Keratinocyte (primary cell): ENCODE results near the gene TBC1D16. TPM values are rescaled to one million over a fixed set of nuclear protein-coding genes. Genes with fewer than 3 reads are reported as not detected.

ENCODE experiments used
- DNase-seq: peaks from one replicate; pipeline ENCODE4 v3.0.0-alpha.2; 2011; ENCODE audit warnings: low read depth, missing footprints, low spot score
- FAIRE-seq: peaks from 2 replicates; lab custom pipeline; 2011; peaks lifted over from hg19 to GRCh38; lab: Jason Lieb, UNC
- H2AFZ ChIP-seq: 2 replicates; pipeline ENCODE4 v1.6.0; 2012; ENCODE audit warnings: low read length, control low read depth, inconsistent platforms; ENCODE audit not compliant: control insufficient read depth
- H3K27ac ChIP-seq: 2 replicates; pipeline ENCODE4 v1.5.1; 2011; ENCODE audit warnings: low read length; ENCODE audit not compliant: control insufficient read depth, insufficient read depth
- H3K27me3 ChIP-seq: 3 replicates; pipeline ENCODE4 v1.6.0; 2011; ENCODE audit warnings: low read length; ENCODE audit not compliant: control insufficient read depth, insufficient read depth; ENCODE audit errors: extremely low read depth
- H3K36me3 ChIP-seq, 2 experiments: 2 replicates in 1 of 2; 3 replicates in 1 of 2; pipeline ENCODE4 v1.5.1; 2011; ENCODE audit warnings: low read length in 2 of 2, mild to moderate bottlenecking in 1 of 2; ENCODE audit not compliant: control insufficient read depth in 2 of 2, insufficient read depth in 2 of 2; ENCODE audit errors: extremely low read depth in 1 of 2
- H3K4me1 ChIP-seq: 3 replicates; pipeline ENCODE4 v1.5.1; 2011; ENCODE audit warnings: low read length; ENCODE audit not compliant: control insufficient read depth, insufficient read depth; ENCODE audit errors: extremely low read depth
- H3K4me2 ChIP-seq: 3 replicates; pipeline ENCODE4 v1.6.0; 2011; ENCODE audit warnings: low read depth, low read length; ENCODE audit not compliant: control insufficient read depth, insufficient read depth; ENCODE audit errors: extremely low read depth
- H3K4me3 ChIP-seq, 3 experiments: fragments of 200-600 bp in 1 of 3; sonication (generic) in 1 of 3; 2 replicates in 2 of 3; 3 replicates in 1 of 3; pipeline ENCODE4 v1.5.1; 2011 to 2016; ENCODE audit warnings: low read length in 3 of 3, mild to moderate bottlenecking in 3 of 3, control low read depth in 2 of 3, inconsistent platforms in 1 of 3, low read depth in 1 of 3, mixed read lengths in 1 of 3, mixed run types in 1 of 3, moderate library complexity in 1 of 3; ENCODE audit not compliant: control insufficient read depth in 2 of 3, insufficient read depth in 2 of 3; ENCODE audit errors: extremely low read depth in 1 of 3
- H3K79me2 ChIP-seq: 2 replicates; pipeline ENCODE4 v1.6.0; 2012; ENCODE audit warnings: low read length; ENCODE audit not compliant: control insufficient read depth, insufficient read depth
- H3K9ac ChIP-seq: 3 replicates; pipeline ENCODE4 v1.6.0; 2011; ENCODE audit warnings: low read length; ENCODE audit not compliant: control insufficient read depth, insufficient read depth; ENCODE audit errors: extremely low read depth
- H3K9me1 ChIP-seq: 3 replicates; pipeline ENCODE4 v1.6.0; 2011; ENCODE audit warnings: low read length; ENCODE audit not compliant: control insufficient read depth, insufficient read depth; ENCODE audit errors: extremely low read depth
- H3K9me3 ChIP-seq: 2 replicates; pipeline ENCODE4 v1.5.1; 2012; ENCODE audit warnings: low read depth, low read length; ENCODE audit not compliant: control insufficient read depth
- H4K20me1 ChIP-seq: 3 replicates; pipeline ENCODE4 v1.6.0; 2011; ENCODE audit warnings: low read length; ENCODE audit not compliant: control insufficient read depth, insufficient read depth; ENCODE audit errors: extremely low read depth
- CTCF ChIP-seq, 3 experiments: IDR thresholded peaks in 1 of 3; conservative IDR thresholded peaks in 1 of 3; optimal IDR thresholded peaks in 1 of 3; 2 replicates in 2 of 3; 3 replicates in 1 of 3; pipeline versions ENCODE3 to v1.5.1; 2011; ENCODE audit warnings: low read length in 3 of 3, mild to moderate bottlenecking in 3 of 3, moderate library complexity in 2 of 3, control low read depth in 1 of 3, inconsistent platforms in 1 of 3; ENCODE audit not compliant: insufficient read depth in 2 of 3; ENCODE audit errors: extremely low read depth in 1 of 3
- EZH2 ChIP-seq: IDR thresholded peaks from one replicate; pipeline ENCODE4 v1.6.1; 2012; ENCODE audit warnings: inconsistent platforms, mild to moderate bottlenecking, low read length, moderate library complexity
- dilution Hi-C: fragments of 300-500 bp; cut with MboI; formaldehyde crosslinking; loops from one replicate; pipeline ENCODE4 v1.7.0; 2020; ENCODE audit warnings: low sequenced_read_pairs; ENCODE audit not compliant: extremely low pct_ligation_motif_present
- polyA plus RNA-seq, 5 experiments: library from polyadenylated mRNA; depleted of rRNA in 3 of 5; stranded (reverse) in 3 of 5; stranded (forward) in 1 of 5; unstranded in 1 of 5; fragments of >200 nt; gene quantifications; 1 replicate in 1 of 5; 2 replicates in 3 of 5; 3 replicates in 1 of 5; pipeline versions ENCODE4 v1.2.1 to v1.2.3, GENCODE V29; 2011 to 2012; ENCODE audit warnings: missing spikeins in 2 of 5, low read depth in 1 of 5, low replicate concordance in 1 of 5

TBC1D16 gene
- polyA plus RNA-seq, 1 donor (not counting 4 experiments of a cell fraction or from before 2014, with no cell fraction given), result 8.6 TPM

GRCh38 chr17:80005360-80006338 is 30.0 kb downstream of the TBC1D16 start:
- no peak overlapping the region for H3K4me2 ChIP-seq
- dilution Hi-C loops, result no loop called here
- H3K79me2 ChIP-seq, result no peaks in the 10 kb centered on the region
- peaks cover 4% of the 10 kb centered on the region for H3K4me1 ChIP-seq
- TF ChIP-seq CTCF (optimal IDR thresholded peaks at IDR 0.05 in 1 of 3, IDR thresholded peaks at IDR 0.05 in 1 of 3, conservative IDR thresholded peaks at IDR 0.05 in 1 of 3; ENCODE audit: extremely low read depth in 1 of 3, insufficient read depth in 2 of 3, low read length in 3 of 3), result peak; percentile 86 to 96 (median 94)
- no peak for TF ChIP-seq EZH2
- peaks cover 3 to 8% of the 10 kb centered on the region in 2 experiments for H3K36me3 ChIP-seq
- DNase-seq (no peak), FAIRE-seq (peak; percentile 87)
- no peaks in the 10 kb centered on the region for H3K27me3 ChIP-seq
- H3K4me3 ChIP-seq, result no peak overlapping the region
- no peaks in the 10 kb centered on the region for H3K9me1 ChIP-seq
- H4K20me1 ChIP-seq, result peaks cover 2% of the 10 kb centered on the region
- no peak overlapping the region for H3K9ac ChIP-seq
- no peak overlapping the region for H2AFZ ChIP-seq
- no peaks in the 10 kb centered on the region for H3K9me3 ChIP-seq
- H3K27ac ChIP-seq, result no peak overlapping the region

- H3K9me1 ChIP-seq, result no peaks in the 10 kb centered on the region
- dilution Hi-C loops, result no loop called here
- peaks cover 0 to 4% of the 10 kb centered on the region in 2 experiments for H3K36me3 ChIP-seq
- TF ChIP-seq EZH2 (no peak), CTCF (optimal IDR thresholded peaks at IDR 0.05 in 1 of 3, IDR thresholded peaks at IDR 0.05 in 1 of 3, conservative IDR thresholded peaks at IDR 0.05 in 1 of 3; ENCODE audit: extremely low read depth in 1 of 3, insufficient read depth in 2 of 3, low read length in 3 of 3) (no peak)
- no peak overlapping the region for H2AFZ ChIP-seq
- peaks cover 2% of the 10 kb centered on the region for H4K20me1 ChIP-seq
- H3K4me1 ChIP-seq, result peaks cover 4% of the 10 kb centered on the region
- no peak overlapping the region for H3K4me2 ChIP-seq
- no peak overlapping the region for H3K4me3 ChIP-seq
- no peaks in the 10 kb centered on the region for H3K9me3 ChIP-seq
- DNase-seq (no peak), FAIRE-seq (no peak)
- H3K9ac ChIP-seq, result no peak overlapping the region
- H3K79me2 ChIP-seq, result no peaks in the 10 kb centered on the region
- H3K27me3 ChIP-seq, result no peaks in the 10 kb centered on the region
- H3K27ac ChIP-seq, result no peak overlapping the region
These were observed 31.7 kb downstream of the TBC1D16 start for GRCh38 chr17:80003969-80004368.
